Duodenal mucosa (tissue), 2 donors: ENCODE data around the gene SLC7A1.

Source experiments
- H3K27ac ChIP-seq: one replicate; pipeline ENCODE4 v1.7.0; 2013; ENCODE audit warnings: low read depth, low read length
- H3K27me3 ChIP-seq, 2 donors: one replicate each; pipeline ENCODE4 v1.7.0; 2013; ENCODE audit warnings: low read length in 2 of 2, control low read depth in 1 of 2; ENCODE audit not compliant: insufficient read depth in 2 of 2, control insufficient read depth in 1 of 2
- H3K36me3 ChIP-seq, 2 donors: one replicate each; pipeline ENCODE4 v1.7.0; 2013; ENCODE audit warnings: low read length in 2 of 2, control low read depth in 1 of 2; ENCODE audit not compliant: insufficient read depth in 2 of 2, control insufficient read depth in 1 of 2
- H3K4me1 ChIP-seq, 2 donors: one replicate each; pipeline ENCODE4 v1.7.0; 2013; ENCODE audit warnings: low read length in 2 of 2, control low read depth in 1 of 2; ENCODE audit not compliant: insufficient read depth in 2 of 2, control insufficient read depth in 1 of 2
- H3K4me3 ChIP-seq, 2 donors: one replicate each; pipeline ENCODE4 v1.7.0; 2013; ENCODE audit warnings: low read length in 2 of 2, low read depth in 1 of 2
- H3K9ac ChIP-seq, 2 donors: one replicate each; pipeline ENCODE4 v1.7.0; 2013; ENCODE audit warnings: low read length in 2 of 2, low read depth in 1 of 2
- H3K9me3 ChIP-seq, 2 donors: one replicate each; pipeline ENCODE4 v1.7.0; 2013; ENCODE audit warnings: low read length in 2 of 2, control low read depth in 1 of 2; ENCODE audit not compliant: control insufficient read depth in 1 of 2

SLC7A1 gene

DNA sequence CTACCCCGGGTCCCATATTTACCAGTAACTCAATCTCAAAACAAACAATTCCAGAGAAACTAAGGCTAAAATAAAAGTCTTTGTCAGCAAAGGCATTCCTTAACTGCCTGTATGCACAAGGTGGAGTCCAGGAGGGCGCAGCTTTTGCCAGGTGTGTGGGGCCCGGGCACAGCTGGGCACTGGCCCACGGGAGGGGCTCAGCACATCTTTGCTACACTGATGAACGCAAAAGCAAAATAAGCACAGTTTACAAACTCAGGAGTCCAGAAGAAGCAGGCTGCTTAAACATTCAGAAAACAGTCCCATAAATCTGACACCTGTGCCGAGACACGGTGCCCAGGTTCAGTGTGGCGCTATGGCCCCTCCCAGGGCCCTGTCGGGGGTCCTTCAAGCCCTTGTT is 70.8 kb downstream of the SLC7A1 start:
- no peaks in the 10 kb centered on the region for H3K9me3 ChIP-seq
- no peaks in the 10 kb centered on the region for H3K27me3 ChIP-seq
- H3K36me3 ChIP-seq = peaks cover 20 to 77% of the 10 kb centered on the region in 2 donors
- H3K4me3 ChIP-seq = no peak overlapping the region
- H3K4me1 ChIP-seq = no peaks in the 10 kb centered on the region
- H3K27ac ChIP-seq = no peak overlapping the region
- no peak overlapping the region for H3K9ac ChIP-seq

- no peak overlapping the region for H3K4me3 ChIP-seq
- H3K36me3 ChIP-seq = peaks cover 16 to 77% of the 10 kb centered on the region in 2 donors
These were observed 71.3 kb downstream of the SLC7A1 start for GRCh38 chr13:29524176-29524575.

DNA sequence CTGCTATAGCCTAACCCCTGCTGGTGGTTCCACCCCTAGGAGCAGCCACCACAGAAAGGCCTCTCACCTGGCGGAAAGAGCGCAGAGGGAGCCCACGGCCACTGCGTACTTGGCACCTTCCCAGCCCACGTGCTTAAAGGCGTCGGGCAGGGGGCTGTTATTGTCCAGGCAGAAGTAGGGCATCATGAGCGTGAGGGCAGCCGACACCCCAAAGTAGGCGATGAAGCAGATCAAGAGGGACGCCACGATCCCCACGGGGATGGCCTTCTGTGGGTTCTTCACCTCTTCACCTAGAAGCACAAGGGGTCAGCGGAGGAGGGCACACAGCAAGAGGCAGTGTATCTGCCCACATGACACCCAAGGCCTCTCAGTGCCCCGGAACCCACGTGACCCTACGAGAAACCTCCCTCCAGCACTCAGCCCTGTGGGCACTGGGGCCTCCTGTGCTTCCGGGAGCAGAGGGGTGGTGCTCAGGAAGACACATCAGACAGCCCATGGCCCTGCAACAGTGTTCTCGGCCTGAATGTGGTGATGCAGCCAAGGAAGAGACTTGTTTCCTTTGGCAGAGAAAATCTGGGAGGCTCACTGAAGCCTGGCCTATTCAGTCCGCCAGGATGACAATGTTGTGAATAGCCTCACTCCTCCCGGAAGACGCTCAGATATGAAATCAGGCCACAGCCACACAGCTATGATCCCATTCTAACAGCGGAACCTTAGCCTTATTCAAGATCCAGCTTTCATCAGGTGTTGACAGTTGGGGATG is 72.1 kb downstream of the SLC7A1 start:
- H3K27ac ChIP-seq = no peak overlapping the region
- H3K9ac ChIP-seq = no peak overlapping the region
- H3K4me3 ChIP-seq = no peak overlapping the region
- H3K36me3 ChIP-seq = peaks cover 8 to 70% of the 10 kb centered on the region in 2 donors
- H3K9me3 ChIP-seq = no peaks in the 10 kb centered on the region
- H3K27me3 ChIP-seq = no peaks in the 10 kb centered on the region
- H3K4me1 ChIP-seq = no peaks in the 10 kb centered on the region

More at GRCh38 chr13:29524176-29524575, 71.3 kb downstream of the SLC7A1 start:
- no peaks in the 10 kb centered on the region for H3K9me3 ChIP-seq
- H3K4me1 ChIP-seq = no peaks in the 10 kb centered on the region
- no peak overlapping the region for H3K27ac ChIP-seq
- H3K27me3 ChIP-seq = no peaks in the 10 kb centered on the region
- no peak overlapping the region for H3K9ac ChIP-seq

GRCh38 chr13:29522044-29522685 is 73.3 kb downstream of the SLC7A1 start:
- H3K4me1 ChIP-seq = no peaks in the 10 kb centered on the region
- no peak overlapping the region for H3K4me3 ChIP-seq
- no peaks in the 10 kb centered on the region for H3K27me3 ChIP-seq
- peaks cover 14 to 68% of the 10 kb centered on the region in 2 donors for H3K36me3 ChIP-seq
- H3K9ac ChIP-seq = no peak overlapping the region
- H3K27ac ChIP-seq = no peak overlapping the region
- H3K9me3 ChIP-seq = no peaks in the 10 kb centered on the region

DNA sequence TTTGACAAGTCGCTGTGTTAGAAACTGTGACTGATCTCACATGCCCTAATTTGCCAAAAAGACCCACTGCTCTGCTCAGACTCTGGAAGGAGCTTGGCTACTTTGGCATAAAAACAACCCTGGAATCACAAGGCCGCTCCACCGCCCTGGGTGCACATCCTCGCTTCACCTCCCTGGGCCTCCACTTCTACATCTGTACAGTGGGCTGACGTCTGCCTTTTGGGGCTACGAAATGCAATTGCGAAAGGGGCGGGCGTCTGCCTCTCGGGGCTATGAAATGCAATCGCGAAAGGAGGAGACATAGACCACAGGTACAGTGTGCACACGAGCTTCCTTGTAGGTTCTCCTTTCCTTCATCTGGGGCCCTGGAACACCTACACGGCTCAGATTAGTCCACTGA is 74.2 kb downstream of the SLC7A1 start:
- Histone ChIP-seq H3K27ac (no peak overlapping the region), H3K9ac (no peak overlapping the region), H3K4me3 (no peak overlapping the region), H3K27me3 (no peaks in the 10 kb centered on the region), H3K4me1 (no peaks in the 10 kb centered on the region), H3K9me3 (no peaks in the 10 kb centered on the region), H3K36me3 (peaks cover 21 to 67% of the 10 kb centered on the region in 2 donors)

GRCh38 chr13:29520671-29521070 is 74.8 kb downstream of the SLC7A1 start:
- H3K27ac ChIP-seq = no peak overlapping the region
- H3K36me3 ChIP-seq = peaks cover 25 to 74% of the 10 kb centered on the region in 2 donors
- no peaks in the 10 kb centered on the region for H3K27me3 ChIP-seq

GRCh38 chr13:29519921-29520320 is 75.6 kb downstream of the SLC7A1 start:
- H3K9ac ChIP-seq = no peak overlapping the region
- H3K36me3 ChIP-seq = peaks cover 28 to 82% of the 10 kb centered on the region in 2 donors
- H3K27ac ChIP-seq = no peak overlapping the region
- no peak overlapping the region for H3K4me3 ChIP-seq
- no peaks in the 10 kb centered on the region for H3K4me1 ChIP-seq
- no peaks in the 10 kb centered on the region for H3K27me3 ChIP-seq
- H3K9me3 ChIP-seq = no peaks in the 10 kb centered on the region

More at GRCh38 chr13:29520671-29521070, 74.8 kb downstream of the SLC7A1 start:
- H3K4me1 ChIP-seq = no peaks in the 10 kb centered on the region
- H3K9ac ChIP-seq = no peak overlapping the region
- no peak overlapping the region for H3K4me3 ChIP-seq
- H3K9me3 ChIP-seq = no peaks in the 10 kb centered on the region

- no peaks in the 10 kb centered on the region for H3K9me3 ChIP-seq
- peaks cover 33 to 81% of the 10 kb centered on the region in 2 donors for H3K36me3 ChIP-seq
- no peak overlapping the region for H3K4me3 ChIP-seq
- H3K27ac ChIP-seq = no peak overlapping the region
- H3K9ac ChIP-seq = no peak overlapping the region
- no peaks in the 10 kb centered on the region for H3K27me3 ChIP-seq
- no peaks in the 10 kb centered on the region for H3K4me1 ChIP-seq
These were observed 78.6 kb downstream of the SLC7A1 start for GRCh38 chr13:29516880-29517279.

- Histone ChIP-seq H3K27ac (no peak overlapping the region), H3K4me3 (no peak overlapping the region), H3K27me3 (no peaks in the 10 kb centered on the region), H3K9ac (no peak overlapping the region), H3K4me1 (no peaks in the 10 kb centered on the region), H3K36me3 (peaks cover 33 to 80% of the 10 kb centered on the region in 2 donors), H3K9me3 (no peaks in the 10 kb centered on the region)
These were observed 79.5 kb downstream of the SLC7A1 start for GRCh38 chr13:29516012-29516411.

GRCh38 chr13:29515372-29515771 is 80.1 kb downstream of the SLC7A1 start:
- no peak overlapping the region for H3K9ac ChIP-seq
- no peaks in the 10 kb centered on the region for H3K4me1 ChIP-seq
- H3K36me3 ChIP-seq = peaks cover 33 to 77% of the 10 kb centered on the region in 2 donors
- H3K4me3 ChIP-seq = no peak overlapping the region
- H3K27ac ChIP-seq = no peak overlapping the region
- no peaks in the 10 kb centered on the region for H3K27me3 ChIP-seq
- no peaks in the 10 kb centered on the region for H3K9me3 ChIP-seq
